ENCODE measurements around the gene PRKAG2.

PRKAG2 gene

DNA sequence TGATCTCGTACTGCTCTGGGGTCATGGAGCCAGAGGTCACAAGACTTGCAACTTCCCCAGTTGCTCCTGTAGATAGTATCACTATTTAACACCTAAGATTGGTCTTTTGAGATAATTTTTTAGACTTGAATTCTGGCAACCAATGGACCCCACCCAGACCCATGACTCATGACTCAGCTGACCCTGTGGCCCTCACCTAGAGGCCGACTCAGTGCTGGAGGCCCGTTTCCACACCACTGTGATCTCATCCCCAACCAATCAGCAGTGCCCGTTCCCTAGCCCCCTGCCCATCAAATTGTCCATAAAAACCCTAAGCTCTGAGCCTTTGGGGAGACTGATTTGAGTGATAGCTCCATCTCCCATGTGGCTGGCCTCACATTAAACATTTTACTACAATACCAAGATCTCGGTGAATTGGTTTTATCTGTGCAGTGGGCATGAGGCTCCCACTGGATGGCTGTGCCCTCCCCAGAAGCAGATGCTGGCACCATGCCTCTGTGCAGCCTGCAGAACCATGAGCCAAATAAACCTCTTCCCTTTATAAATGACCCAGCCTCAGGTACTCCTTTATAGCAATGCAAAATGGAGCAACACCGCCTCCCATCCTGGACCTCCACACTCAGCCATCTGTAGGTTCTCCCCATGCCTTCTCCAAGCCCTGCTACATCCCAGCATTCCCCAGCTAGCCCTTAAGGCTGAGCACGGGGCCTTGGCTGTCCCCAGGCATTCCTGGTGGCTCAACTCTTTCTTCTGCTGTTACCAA lies 98.8 kb downstream of the PRKAG2 start:
- H3K27me3 ChIP-seq (ENCODE audit: low read depth, low read length): peaks cover 4% of the 10 kb centered on the region; the same call in 1 of the 2 replicates
- no peak overlapping the region for H3K4me2 ChIP-seq (ENCODE audit: low read length)
- TF ChIP-seq EZH2phosphoT487 (IDR thresholded peaks at IDR 0.05; ENCODE audit: low read depth): no peak
- TF ChIP-seq, protein P1, sequence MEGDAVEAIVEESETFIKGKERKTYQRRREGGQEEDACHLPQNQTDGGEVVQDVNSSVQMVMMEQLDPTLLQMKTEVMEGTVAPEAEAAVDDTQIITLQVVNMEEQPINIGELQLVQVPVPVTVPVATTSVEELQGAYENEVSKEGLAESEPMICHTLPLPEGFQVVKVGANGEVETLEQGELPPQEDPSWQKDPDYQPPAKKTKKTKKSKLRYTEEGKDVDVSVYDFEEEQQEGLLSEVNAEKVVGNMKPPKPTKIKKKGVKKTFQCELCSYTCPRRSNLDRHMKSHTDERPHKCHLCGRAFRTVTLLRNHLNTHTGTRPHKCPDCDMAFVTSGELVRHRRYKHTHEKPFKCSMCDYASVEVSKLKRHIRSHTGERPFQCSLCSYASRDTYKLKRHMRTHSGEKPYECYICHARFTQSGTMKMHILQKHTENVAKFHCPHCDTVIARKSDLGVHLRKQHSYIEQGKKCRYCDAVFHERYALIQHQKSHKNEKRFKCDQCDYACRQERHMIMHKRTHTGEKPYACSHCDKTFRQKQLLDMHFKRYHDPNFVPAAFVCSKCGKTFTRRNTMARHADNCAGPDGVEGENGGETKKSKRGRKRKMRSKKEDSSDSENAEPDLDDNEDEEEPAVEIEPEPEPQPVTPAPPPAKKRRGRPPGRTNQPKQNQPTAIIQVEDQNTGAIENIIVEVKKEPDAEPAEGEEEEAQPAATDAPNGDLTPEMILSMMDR (IDR thresholded peaks at IDR 0.05; ENCODE audit: low read depth, low read length): no peak
- H2AFZ ChIP-seq (ENCODE audit: low read depth, low read length): no peak overlapping the region
- peaks cover 4% of the 10 kb centered on the region; the same call in 1 of the 2 replicates for H3K4me1 ChIP-seq (ENCODE audit: low read length)
- no peak overlapping the region for H3K27ac ChIP-seq (ENCODE audit: low read length)
- H3K36me3 ChIP-seq (replicated peaks; ENCODE audit: low read depth, low read length): no peaks in the 10 kb centered on the region
- H3K4me3 ChIP-seq (ENCODE audit: low read length): no peak overlapping the region
- no peaks in the 10 kb centered on the region; the same call in 1 of the 2 replicates for H3K9me3 ChIP-seq (ENCODE audit: insufficient read depth, low read length)
- no peak overlapping the region for H3K9ac ChIP-seq (ENCODE audit: low read length)
- H3K79me2 ChIP-seq (ENCODE audit: low read length): no peaks in the 10 kb centered on the region
- H4K20me1 ChIP-seq (ENCODE audit: insufficient read depth, low read length): no peaks in the 10 kb centered on the region

DNA sequence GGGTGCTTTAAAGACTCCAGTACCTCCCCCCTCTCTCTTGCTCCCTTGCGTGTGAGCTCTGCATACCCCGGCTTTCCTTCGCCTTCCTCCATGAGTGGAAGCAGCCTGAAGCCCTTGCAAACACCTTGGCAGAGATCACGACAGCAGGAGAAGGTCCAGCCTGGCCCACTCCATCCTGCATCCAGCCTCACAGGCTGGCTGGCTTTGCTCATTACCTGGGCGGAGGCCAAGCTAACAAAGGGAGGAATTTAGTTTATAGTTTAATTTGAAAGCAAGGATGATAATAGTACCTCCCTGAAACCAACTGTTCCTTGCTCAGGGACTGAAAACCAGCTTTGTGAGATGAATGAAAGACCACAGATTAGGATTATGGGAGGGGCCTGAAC lies 99.4 kb downstream of the PRKAG2 start:
- Histone ChIP-seq H3K4me1 (ENCODE audit: low read length) (peaks cover 2% of the 10 kb centered on the region; the same call in 1 of the 2 replicates), H3K79me2 (ENCODE audit: low read length) (no peaks in the 10 kb centered on the region), H4K20me1 (ENCODE audit: insufficient read depth, low read length) (no peaks in the 10 kb centered on the region), H3K9ac (ENCODE audit: low read length) (no peak overlapping the region), H3K4me2 (ENCODE audit: low read length) (no peak overlapping the region), H3K36me3 (replicated peaks; ENCODE audit: low read depth, low read length) (no peaks in the 10 kb centered on the region), H3K27me3 (ENCODE audit: low read depth, low read length) (peaks cover 5% of the 10 kb centered on the region), H3K27ac (ENCODE audit: low read length) (no peak overlapping the region), H2AFZ (ENCODE audit: low read depth, low read length) (no peak overlapping the region), H3K9me3 (ENCODE audit: insufficient read depth, low read length) (no peaks in the 10 kb centered on the region; the same call in 1 of the 2 replicates), H3K4me3 (ENCODE audit: low read length) (no peak overlapping the region)
- no peak for TF ChIP-seq EZH2phosphoT487 (IDR thresholded peaks at IDR 0.05; ENCODE audit: low read depth)
- TF ChIP-seq, protein P1 (IDR thresholded peaks at IDR 0.05; ENCODE audit: low read depth, low read length): no peak

DNA sequence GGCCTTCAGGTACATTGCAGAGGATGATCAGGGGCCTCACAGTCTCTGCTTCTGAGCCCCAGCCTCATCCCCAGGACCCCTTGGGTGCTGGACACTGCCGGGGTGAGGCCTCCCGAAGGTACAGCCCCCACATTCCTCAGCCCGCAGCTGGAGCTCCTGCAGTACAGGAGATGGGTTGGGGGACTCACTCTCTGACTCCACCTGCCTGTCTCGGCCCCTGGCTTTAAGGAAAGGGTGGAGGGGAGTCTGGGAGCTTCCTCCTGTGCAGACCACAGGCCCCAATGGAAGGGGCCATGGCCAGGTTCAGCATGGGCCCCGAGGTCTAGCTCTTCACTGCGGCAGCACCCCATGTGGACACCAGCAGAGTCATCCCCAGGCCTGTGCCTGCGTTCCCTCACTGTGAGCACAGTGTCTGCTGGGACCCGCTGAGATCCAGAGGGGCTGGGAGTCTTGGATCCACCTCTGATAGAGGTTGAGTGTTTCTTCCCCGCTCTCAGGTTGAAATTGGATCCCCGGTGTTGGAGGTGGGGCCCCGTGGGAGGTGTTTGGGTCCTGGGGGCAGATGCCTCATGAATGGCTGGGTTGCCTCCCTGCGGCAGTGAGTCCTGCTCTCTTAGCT lies 99.9 kb downstream of the PRKAG2 start:
- H3K9me3 ChIP-seq (ENCODE audit: insufficient read depth, low read length): no peaks in the 10 kb centered on the region; the same call in 1 of the 2 replicates
- H3K79me2 ChIP-seq (ENCODE audit: low read length): no peaks in the 10 kb centered on the region
- TF ChIP-seq, protein P1 (IDR thresholded peaks at IDR 0.05; ENCODE audit: low read depth, low read length): no peak
- no peak for TF ChIP-seq EZH2phosphoT487 (IDR thresholded peaks at IDR 0.05; ENCODE audit: low read depth)
- no peak overlapping the region for H2AFZ ChIP-seq (ENCODE audit: low read depth, low read length)
- H3K4me1 ChIP-seq (ENCODE audit: low read length): no peaks in the 10 kb centered on the region
- H3K4me3 ChIP-seq (ENCODE audit: low read length): no peak overlapping the region
- H3K27me3 ChIP-seq (ENCODE audit: low read depth, low read length): peaks cover 10% of the 10 kb centered on the region
- no peaks in the 10 kb centered on the region for H3K36me3 ChIP-seq (replicated peaks; ENCODE audit: low read depth, low read length)
- H4K20me1 ChIP-seq (ENCODE audit: insufficient read depth, low read length): no peaks in the 10 kb centered on the region
- H3K4me2 ChIP-seq (ENCODE audit: low read length): no peak overlapping the region
- H3K27ac ChIP-seq (ENCODE audit: low read length): no peak overlapping the region
- H3K9ac ChIP-seq (ENCODE audit: low read length): no peak overlapping the region

DNA sequence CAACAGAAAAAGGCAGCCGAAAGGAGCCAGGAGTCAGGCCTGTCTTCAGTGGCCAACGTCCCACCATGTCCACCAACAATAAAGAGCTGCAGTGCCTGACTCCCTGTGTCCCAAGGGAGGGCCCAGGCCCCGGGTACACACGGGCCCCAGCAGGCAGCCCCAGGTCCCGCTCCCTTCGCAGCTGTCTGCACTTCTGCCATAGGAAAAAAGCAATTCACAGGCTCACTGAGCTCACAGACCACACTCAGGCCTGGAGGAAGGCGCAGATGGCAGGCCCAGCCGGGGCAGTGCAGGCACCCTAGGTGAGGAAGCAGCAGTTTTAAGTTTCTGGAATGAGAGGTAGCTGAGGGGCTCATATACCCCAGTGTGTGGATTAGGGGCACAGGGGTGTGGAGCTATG lies 100.5 kb downstream of the PRKAG2 start:
- Histone ChIP-seq H3K4me1 (ENCODE audit: low read length) (no peaks in the 10 kb centered on the region), H3K27ac (ENCODE audit: low read length) (no peak overlapping the region), H3K9me3 (ENCODE audit: insufficient read depth, low read length) (no peaks in the 10 kb centered on the region; the same call in 1 of the 2 replicates), H3K9ac (ENCODE audit: low read length) (no peak overlapping the region), H3K4me2 (ENCODE audit: low read length) (no peak overlapping the region), H3K27me3 (ENCODE audit: low read depth, low read length) (peaks cover 15% of the 10 kb centered on the region), H3K79me2 (ENCODE audit: low read length) (no peaks in the 10 kb centered on the region), H3K4me3 (ENCODE audit: low read length) (no peak overlapping the region), H4K20me1 (ENCODE audit: insufficient read depth, low read length) (no peaks in the 10 kb centered on the region), H2AFZ (ENCODE audit: low read depth, low read length) (no peak overlapping the region), H3K36me3 (replicated peaks; ENCODE audit: low read depth, low read length) (no peaks in the 10 kb centered on the region)
- TF ChIP-seq EZH2phosphoT487 (IDR thresholded peaks at IDR 0.05; ENCODE audit: low read depth): no peak
- TF ChIP-seq, protein P1 (IDR thresholded peaks at IDR 0.05; ENCODE audit: low read depth, low read length): no peak
